MM.1S (cell line): ENCODE measurements around the gene EXOC3.

ENCODE experiments used
- EZH2 ChIP-seq: fragments of 300-600 bp; sonication (generic); optimal IDR thresholded peaks from 2 replicates; pipeline ENCODE3; 2017; ENCODE audit warnings: low read depth, mild to moderate bottlenecking, antibody characterized with exemption, low read length, mixed read lengths
- EZH2phosphoT487 ChIP-seq: fragments of 300-600 bp; sonication (generic); IDR thresholded peaks from 2 replicates; pipeline ENCODE4 v1.6.1; 2018; ENCODE audit warnings: antibody characterized with exemption, low read length
- TF ChIP-seq, protein P1 (sequence below): fragments of 300-600 bp; sonication (generic); IDR thresholded peaks from 2 replicates; pipeline ENCODE4 v1.5.1; 2016; ENCODE audit warnings: antibody characterized with exemption, low read length, mixed read lengths

DNA sequence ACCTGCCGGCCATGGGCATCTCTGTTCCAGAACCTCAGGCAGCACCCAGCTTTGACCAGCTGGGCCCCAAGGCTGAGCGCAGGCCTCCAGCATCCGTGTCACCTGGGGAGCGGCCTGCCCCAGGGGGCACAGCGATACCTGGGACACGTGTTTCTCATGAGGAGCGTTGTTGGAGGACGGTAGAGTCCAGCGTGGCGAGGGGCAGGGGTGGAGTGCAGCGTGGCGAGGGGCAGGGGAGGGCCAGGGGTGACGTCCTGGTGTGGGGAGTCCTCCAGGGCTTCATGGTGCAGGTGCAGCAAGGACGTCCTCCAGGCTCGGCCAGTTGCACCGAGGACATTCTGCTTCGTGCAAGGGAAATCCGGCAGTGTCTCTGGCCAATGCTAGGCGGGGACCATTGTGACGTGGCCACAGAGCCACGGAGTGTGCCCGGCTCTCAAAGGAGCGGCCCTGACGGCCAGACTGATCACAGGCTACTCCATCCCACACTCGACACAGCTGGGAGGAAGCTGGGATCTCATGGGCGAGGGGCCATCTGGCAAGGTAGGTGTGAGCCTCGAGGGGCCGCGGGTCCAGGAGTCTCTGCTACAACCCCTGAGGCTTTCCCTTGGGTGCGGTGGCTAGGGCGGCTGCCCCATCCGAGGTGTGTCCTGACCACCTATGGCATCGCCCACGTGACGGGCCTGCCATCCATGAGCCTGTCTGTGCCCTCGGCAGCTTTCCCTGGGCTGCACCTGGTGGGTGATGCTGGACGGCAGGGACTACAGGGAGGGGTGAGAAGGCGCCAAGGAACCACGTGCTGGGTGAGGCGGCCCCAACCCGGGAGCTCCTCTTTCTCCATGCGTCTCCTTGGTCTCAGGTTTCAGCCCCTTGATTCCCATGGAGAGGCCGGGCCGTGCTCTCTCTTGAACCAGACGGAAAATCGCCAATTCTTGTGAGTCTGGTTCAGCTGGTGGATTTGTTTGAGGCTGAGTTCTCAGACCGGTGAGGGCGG, 47.4 kb downstream of the EXOC3 start:
- TF ChIP-seq, protein P1, sequence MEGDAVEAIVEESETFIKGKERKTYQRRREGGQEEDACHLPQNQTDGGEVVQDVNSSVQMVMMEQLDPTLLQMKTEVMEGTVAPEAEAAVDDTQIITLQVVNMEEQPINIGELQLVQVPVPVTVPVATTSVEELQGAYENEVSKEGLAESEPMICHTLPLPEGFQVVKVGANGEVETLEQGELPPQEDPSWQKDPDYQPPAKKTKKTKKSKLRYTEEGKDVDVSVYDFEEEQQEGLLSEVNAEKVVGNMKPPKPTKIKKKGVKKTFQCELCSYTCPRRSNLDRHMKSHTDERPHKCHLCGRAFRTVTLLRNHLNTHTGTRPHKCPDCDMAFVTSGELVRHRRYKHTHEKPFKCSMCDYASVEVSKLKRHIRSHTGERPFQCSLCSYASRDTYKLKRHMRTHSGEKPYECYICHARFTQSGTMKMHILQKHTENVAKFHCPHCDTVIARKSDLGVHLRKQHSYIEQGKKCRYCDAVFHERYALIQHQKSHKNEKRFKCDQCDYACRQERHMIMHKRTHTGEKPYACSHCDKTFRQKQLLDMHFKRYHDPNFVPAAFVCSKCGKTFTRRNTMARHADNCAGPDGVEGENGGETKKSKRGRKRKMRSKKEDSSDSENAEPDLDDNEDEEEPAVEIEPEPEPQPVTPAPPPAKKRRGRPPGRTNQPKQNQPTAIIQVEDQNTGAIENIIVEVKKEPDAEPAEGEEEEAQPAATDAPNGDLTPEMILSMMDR, result no peak
- no peak for TF ChIP-seq EZH2phosphoT487
- no peak for TF ChIP-seq EZH2
